SKM-1 treated with dmso at 0.1 percent for 144 hours (cell line): ENCODE results near the gene SHPK.

Experiments
- DNase-seq: peaks from one replicate; lab custom pipeline; 2025; ENCODE audit not compliant: unreplicated experiment; lab: John Stamatoyannopoulos, UW

Gene SHPK

DNA sequence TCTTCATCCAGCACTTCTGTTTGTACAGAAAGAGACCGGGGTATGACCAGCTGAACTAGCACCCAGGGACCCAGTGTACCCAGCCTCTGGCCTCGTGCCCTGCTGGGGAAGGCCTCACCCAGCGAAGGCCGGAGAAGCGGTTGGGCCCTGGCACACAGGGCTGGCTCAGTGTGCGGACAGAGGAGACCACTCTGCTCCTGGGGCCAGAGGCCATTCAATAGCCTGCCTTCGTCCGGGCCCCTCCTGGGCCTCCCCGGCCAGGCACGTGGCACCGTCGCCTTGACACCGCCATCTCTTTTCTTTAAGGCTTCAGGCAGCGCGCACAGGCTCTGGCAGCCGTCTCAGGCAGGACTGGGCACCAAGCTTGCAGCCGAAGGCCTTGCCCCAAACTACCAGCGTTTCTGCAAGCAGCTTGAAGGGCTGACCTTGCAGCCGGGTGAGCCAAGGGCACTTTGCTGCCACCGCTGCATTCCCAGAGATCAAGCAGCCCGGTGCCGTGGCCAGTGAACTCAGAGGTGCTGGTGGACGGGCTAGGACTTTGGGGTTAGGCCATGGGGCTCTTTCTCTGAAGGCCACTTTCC lies 24.4 kb upstream of the SHPK start:
- no peak for DNase-seq

DNA sequence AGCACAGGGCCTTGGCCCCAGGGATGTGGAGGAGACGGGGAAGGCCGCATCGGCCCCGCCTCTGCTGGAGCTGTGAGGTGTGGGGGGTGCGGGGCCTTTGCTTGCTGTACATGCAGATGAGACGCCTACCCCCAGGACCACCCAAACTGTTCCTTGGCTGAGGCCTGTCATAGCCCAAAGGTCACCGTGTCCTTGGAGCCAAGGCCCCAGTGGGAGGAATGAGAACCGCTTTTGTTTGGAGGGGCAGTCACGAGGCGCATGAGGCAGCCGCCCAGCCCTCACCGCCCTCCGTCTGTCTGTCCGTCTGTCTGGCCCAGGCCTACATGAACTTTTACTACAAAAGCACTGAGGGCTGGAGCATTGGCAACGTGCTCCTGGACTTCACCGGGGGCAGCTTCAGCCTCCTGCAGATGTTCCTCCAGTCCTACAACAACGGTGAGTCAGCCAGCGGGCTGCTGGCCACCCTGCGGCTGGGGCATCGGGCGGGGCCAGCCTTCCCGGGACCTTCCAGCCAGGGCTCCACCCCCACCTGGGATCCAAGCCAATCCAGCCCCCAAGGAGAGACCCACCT lies 23.6 kb upstream of the SHPK start:
- no peak for DNase-seq

DNA sequence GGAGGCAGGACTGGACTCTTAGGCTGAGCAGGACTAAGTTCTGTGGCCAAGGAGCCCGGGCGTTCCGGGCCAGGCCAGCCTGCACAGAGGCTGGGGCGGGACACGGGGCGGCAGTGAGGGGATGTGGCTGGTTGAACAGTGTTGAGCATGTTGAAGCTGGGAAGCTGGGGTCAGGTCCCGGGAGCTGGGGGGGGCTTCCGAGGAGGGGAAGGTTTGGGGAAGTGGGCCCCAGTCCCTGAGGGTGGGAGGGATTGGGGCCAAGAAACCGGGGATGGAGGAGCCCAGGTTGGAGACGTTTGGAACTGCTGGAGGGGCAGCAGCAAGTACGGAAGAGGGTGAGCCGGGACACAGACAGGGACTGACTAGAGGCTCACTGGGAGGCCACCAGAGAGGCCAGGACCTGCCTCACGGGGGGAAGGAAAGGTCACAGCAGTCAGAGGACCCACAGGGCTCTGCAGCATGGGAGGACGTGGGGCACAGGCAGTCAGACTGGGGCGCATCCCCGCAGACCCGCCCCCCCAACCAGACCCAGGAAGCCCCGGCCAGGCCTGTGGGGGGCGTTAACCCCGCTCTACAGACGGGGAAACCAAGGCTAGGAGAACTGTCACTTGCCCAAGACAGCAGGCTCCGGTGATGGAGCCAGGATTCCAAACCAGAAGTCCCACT lies 22.9 kb upstream of the SHPK start:
- DNase-seq: no peak

DNA sequence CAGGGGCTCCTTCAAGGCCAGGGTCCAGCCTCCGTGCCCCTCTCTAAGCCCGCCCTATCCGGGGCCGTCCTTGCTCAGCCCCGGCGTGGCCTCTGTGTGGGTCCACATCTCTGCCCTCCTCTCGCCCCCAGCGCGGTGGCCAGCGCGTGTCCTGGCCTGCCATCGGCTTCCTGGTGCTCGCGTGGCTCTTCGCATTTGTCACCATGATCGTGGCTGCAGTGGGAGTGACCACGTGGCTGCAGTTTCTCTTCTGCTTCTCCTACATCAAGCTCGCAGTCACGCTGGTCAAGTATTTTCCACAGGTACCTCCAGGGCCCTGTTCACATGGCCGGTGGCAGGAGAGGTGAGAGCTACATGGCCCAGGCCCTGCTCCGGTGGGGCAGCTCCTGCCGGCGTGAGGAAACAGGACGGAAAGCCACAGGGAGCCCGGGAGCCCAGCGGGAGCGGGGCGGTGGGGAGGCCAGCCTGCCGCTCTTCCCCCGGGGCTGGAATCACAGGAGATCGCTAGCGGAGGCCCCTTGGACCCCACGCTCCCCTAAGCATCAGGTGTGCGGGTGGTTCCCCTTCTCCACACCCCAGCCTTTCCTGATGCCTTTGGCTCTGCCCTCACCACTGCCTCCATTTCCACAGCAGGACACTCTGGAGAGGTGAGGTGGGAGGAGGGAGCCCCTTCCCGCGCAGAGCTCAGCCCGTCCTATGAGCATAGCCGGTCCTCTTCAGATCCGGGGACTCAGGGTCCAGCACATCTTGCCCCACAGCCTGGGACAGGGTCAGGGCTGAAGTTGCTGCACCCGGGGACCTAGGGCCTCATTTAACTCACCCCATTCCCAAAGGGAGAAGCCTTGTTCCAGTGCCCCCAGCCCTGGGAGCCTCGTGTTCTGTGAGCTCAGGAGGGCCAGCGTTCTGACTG lies 22.1 kb upstream of the SHPK start:
- no peak for DNase-seq

DNA sequence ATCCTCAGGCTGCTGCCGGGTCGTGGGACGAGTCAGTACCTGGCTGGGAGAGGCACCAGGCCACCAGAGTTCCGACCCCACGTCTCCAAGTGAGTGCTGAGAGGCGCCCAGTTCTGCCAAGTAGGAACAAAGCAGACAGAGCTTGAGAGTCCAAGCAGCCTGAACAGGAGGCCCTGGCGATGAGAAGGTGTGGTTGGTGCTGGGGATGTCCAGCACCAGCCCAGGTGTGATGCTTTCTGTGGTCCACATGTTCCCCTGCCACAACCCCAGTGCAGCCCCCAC lies 21.5 kb upstream of the SHPK start:
- no peak for DNase-seq

DNA sequence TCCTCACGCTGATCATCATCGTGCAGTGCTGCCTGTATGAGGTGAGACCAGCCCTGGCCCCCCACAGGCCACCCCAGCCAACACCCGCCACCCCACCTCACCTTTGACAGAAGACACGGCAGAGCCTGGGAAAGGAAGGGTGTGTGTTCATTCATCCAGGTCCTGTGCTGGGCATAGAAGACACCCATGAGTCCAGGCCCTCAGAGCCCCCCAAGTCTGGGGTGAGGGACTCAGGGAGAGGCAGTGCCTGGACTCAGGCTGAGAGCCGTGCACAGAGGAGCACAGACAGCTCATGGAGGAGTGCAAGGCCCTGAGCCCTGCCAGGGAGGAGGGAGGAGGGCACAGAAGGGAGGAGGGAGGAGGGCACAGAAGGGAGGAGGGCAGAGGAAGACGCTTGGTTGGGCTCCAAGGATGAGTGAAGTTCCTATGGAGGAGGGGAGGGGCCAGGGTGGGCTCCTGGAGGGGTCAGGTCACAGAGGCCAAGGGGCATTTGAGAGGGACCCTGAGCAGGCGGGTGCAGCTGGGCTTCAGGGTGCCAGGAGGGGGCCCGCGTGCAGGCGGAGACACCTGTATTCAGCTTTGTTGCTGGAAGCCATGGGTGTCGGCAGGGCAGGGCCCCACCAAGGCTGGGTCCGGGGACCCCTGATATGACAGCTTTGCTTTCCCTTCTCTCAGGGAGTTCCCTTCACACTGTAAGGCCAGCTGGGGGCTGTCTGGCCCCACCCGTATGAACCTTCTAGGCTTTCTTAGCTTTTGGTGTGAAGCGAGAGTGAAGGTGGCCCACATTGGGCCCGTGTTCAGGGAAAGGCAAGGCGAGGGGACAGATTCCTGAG lies 20.9 kb upstream of the SHPK start:
- DNase-seq: no peak

DNA sequence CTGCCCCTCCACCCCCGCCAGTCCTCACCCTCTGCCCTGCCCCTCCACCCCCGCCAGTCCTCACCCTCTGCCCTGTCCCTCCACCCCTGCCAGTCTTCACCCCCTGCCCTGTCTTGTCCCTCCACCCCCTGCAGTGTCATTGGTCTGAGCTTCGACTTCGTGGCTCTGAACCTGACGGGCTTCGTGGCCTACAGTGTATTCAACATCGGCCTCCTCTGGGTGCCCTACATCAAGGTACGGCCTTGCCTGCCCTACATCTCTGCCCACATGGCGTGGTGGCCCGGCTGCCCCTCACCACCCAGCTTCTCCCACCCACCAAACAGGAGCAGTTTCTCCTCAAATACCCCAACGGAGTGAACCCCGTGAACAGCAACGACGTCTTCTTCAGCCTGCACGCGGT lies 20.3 kb upstream of the SHPK start:
- DNase-seq: no peak

DNA sequence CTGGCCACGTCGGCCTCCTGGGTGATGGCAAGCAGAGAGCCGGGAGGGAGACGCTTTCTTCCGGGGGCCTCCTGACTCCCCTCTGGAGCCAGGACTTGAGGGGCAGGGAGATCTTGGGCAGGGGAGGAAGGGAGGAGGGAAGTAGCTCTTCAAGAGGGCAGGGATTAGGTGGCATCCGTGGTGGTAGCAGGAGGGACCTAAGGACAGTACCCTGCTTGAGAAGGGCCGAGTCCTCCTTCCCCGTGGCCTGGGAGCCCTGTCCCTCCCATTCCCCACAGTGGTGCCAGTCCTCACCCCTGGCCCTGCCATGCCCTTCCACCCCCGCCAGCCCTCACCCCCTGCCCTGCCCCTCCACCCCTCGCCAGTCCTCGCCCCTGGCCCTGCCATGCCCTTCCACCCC lies 19.7 kb upstream of the SHPK start:
- no peak for DNase-seq

DNA sequence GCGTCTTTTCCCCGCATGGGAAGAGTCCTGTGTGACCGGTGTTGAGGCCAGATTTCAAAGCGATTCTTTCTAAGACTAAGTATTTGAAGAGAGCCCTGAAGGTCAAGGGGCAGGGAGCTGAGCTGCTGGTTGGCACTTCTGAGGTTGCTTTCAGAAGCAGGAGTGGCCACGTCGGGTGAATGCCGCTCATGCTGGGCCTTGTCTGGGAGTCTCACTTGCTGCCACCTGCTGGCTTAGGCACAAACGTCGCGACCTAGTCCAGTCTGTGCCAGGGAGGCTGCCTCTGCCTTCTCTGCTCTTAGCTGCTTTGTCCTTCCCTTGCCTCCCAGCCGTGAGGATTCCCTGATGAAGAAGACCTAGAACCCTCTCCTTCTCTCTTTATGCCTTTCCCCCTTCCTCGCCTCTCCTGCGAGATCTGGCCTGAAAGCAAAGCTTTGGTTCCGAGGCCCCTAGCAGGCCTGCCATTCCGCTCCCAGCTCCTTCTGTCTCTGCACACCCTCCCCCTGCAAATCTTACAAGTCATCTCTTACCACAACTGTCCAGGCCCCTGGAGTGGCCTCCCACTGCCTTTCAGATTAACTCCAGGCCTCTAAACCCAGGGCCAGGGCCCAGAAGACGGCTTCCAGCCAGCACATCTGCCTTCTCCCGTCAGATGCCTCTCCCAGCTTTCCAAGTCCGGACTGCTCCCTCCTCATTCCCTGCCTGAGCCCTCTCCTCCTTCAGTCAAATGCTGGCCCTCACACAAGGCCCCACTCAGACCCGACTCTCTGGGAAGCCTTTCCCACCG lies 11.9 kb upstream of the SHPK start:
- DNase-seq: no peak

DNA sequence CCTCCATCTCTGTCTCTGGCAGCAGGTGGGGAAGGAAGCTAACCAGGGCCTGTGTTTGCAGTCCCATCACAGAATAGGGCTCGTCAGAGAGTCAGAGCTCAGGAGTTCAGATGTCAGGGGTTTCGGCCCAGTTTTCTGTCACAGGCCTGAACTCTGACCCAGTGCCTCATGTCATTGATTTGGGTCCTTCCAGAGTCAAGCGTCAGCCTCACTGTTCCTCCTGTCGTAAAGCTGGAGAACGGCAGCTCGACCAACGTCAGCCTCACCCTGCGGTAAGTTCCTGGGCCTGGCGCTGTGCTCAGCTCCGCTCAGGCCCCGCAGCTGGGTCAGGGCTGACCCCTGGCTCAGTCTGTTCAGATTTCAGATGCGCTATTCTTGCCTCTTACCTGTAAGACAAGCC lies 11.2 kb upstream of the SHPK start:
- DNase-seq: no peak

DNA sequence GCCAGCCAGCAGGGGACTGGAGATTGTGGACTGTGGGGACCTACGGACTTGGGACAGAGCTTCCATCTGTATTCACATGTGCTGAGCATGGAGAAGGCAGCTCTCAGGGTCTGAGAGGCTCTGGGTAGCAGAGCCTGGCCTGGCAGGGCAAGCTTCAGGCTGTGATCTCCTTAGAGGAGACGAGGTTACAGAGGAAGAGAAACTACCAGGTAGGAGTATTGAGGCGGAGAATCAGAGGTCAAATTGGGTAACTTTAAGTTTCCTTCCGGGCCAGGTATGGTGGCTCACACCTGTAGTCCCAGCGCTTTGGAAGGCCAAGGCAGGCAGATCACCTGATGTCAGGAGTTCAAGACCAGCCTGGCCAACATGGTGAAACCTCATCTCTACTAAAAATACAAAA lies 9.3 kb upstream of the SHPK start:
- no peak for DNase-seq

DNA sequence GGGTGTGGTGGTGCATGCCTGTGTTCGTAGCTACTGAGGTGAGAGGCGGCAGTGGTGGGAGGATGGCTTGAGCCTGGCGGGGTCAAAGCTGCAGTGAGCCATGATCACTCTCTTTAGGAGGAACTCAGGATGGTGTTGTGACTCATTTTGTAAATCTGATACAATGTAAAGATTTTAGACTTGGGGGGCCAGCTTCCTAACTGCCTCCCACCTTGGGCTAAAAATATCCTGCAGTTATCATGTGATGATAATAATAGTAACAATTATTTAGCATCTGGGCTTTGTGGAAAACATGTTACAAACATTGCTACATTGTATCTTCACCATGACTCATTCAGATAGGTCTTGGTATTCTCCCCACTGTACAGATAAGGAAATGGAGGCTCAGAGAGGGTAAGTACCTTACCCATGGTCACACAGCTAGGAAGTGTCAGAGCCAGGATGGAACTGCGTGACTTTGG lies 7.9 kb upstream of the SHPK start:
- no peak for DNase-seq

DNA sequence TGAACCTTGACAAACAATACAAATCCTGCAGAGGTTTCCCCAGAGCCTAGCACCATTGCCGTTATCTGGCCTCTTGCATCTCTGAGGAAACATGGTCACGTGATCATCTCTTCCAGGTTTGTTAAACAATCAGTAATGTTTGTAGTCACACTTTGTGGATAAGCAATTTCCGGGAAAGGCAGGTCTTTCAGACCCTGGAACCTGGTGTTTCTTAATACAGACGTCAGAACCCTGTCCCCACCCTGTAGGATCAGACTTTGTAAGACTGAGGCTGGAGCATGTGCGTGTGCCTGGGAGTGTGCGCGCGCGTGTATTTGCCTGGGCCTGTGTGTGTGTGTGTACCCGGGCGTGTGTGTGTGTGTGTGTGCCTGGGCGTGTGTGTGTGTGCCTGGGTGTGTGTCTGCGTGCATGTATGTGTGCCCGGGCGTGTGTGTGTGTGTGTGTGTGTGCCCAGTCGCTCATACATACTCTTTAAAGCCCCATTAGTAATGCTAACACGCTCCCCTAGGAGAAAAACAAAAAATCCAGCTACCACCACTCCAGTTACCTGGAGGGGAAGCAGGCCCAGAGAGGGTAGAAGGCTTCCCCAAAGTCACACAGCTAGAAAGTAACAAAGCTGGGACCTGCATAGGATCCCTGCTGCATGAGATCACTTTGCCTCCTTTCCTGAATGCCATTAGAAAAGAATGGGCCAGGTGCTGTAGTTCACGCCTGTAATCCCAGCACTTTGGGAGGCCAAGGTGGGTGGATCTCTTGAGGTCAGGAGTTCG lies 5.9 kb upstream of the SHPK start:
- DNase-seq: no peak

DNA sequence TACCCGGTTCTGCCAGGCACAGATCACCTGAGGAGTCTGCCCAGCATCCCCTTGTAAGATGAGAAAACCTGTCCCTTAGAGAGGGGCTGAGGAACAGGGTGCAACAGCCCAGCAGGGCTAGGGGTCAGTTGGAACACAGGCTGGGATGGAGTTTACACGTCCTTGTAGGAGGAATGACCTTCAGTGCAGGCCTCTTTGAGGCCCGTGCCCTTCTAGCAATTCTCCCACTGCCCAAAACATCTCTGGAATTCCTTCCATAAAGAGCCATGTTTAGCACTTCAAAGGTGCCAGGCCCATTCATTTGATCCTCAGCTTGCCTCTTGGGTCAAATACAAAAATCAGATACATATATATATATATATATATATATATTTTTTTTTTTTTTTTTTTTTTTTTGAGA lies 5.0 kb upstream of the SHPK start:
- DNase-seq: no peak

DNA sequence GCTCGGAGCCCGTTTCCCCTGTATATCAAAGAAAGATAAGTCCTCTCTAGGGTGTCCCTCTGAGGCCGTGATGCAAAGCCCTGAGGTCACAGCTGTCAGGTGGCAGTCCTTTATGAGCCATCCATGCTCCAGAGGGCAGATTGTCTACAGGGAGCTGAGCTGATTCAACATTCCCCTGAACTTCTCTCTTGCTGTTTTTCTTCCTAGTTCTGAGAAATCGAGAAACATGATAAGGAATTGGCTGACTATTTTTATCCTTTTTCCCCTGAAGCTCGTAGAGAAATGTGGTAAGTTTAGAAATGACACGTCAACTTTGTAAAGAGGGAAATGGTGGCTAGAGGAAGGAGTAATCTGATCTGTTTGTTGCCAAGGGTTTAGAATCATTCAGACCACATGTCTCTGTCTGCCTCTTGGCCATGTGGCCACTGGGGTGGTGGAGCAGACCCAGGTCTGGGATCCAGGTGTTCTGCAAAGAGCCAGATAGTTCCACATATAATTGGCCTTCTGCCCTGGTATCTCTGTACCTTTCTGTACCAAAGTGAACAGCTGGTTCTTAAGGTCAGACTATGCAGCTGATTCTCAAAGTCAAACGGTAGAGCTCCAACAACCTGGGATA lies 4.0 kb upstream of the SHPK start:
- no peak for DNase-seq

DNA sequence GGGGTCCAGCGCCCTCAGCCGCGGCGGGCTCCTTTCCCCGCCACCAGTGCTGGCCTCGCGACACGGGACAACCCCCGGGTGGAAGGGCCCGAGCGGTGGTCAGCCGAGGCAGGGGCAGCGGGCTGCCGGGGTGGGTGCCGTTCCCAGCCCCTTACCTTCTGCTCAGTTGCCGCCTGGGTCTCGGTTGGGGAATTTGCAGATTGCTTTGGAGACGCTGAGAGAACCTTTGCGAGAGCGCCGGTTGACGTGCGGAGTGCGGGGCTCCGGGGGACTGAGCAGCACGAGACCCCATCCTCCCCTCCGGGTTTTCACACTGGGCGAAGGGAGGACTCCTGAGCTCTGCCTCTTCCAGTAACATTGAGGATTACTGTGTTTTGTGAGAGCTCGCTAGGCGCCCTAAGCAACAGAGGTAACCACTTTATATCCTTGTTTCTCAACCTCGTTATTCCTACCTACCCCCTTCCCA lies 891 bp upstream of the SHPK start:
- no peak for DNase-seq

DNA sequence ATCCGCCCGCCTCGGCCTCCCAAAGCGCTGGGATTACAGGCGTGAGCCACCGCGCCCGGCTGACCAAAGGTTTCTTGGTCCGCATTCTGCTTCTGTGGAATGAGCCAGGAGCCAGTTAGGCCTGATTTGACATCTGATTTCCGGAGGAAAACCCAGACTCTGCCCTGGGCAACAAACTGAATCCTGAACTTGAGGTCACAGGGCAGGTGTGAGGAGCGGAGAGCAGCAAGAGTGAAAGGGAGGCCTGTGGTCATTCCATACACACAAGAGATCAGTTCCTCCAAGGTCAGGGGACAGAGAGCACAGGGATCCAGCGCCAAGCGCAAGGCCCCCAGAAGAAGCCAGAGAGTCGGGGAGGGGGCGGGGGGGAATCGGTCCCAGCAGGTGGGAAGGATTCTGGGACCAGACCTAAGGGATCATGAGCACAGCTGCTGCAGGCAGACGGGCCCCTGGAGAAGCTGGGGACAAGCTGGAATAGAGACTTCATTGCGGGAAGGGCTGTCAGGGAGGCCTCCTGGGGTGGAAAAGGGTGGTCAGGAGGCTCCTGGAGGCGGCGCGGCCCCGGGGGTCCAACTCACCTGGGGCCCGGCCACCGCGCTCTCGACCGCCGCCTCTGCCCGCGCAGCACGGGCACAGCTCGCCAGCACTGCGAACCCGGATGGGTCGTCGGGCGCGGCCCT lies 436 bp downstream of the SHPK start:
- no peak for DNase-seq

DNA sequence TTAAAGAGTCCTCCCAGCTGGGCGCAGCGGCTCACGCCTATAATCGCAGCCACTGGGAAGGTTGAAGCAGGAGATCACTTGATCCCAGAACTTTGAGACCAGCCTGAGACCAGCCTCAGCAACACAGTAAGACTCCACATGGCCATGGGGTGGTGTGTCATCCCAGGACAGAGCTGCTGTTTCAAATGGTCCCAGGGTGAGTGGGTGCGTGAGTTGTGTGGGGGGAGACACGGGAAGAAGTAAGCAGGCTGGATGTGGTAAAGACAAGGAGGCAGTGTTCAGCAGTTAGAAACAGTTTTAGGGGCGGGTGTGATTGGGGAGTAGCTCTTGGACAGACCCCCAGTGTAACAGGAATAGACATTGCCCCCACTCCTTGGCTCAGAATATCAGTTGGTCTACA lies 3.8 kb downstream of the SHPK start:
- DNase-seq: no peak

DNA sequence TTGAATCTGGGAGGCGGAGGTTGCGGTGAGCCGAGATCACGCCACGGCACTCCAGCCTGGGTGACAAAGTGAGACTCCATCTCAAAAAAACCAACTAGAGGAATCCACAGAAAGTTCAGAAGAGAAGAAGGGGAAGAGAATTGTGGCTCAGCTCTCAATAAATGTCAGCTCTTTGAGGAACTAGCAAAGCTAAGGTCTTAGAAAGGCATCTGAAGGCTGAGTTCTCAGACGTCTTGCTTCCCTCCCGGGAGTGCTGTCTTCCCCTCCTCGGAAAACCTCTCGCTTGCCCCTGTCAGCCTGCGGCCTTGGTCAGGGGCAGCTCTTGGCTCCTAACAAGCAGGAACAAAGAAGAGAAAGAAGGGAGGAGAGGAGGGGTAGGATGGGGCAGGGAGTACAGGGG lies 5.3 kb downstream of the SHPK start:
- no peak for DNase-seq
